Measurements from ENCODE around the gene LLGL2.

LLGL2 gene

GRCh38 chr17:75605790-75606189 lies 80.3 kb downstream of the LLGL2 start:
- Histone ChIP-seq H3K27me3 (ENCODE audit: low read depth, low read length) (no peaks in the 10 kb centered on the region; the same call in none of the 2 replicates), H3K4me3 (ENCODE audit: low read length) (no peak overlapping the region), H4K20me1 (ENCODE audit: insufficient read depth, low read length) (no peaks in the 10 kb centered on the region), H3K9me3 (ENCODE audit: insufficient read depth, low read length) (no peaks in the 10 kb centered on the region), H3K79me2 (ENCODE audit: low read length) (no peaks in the 10 kb centered on the region), H2AFZ (ENCODE audit: low read depth, low read length) (no peak overlapping the region), H3K36me3 (replicated peaks; ENCODE audit: low read depth, low read length) (no peaks in the 10 kb centered on the region), H3K9ac (ENCODE audit: low read length) (no peak overlapping the region), H3K27ac (ENCODE audit: low read length) (no peak overlapping the region), H3K4me1 (ENCODE audit: low read length) (peaks cover 12% of the 10 kb centered on the region), H3K4me2 (ENCODE audit: low read length) (no peak overlapping the region)
- TF ChIP-seq EZH2phosphoT487 (IDR thresholded peaks at IDR 0.05; ENCODE audit: low read depth), result no peak
- no peak for TF ChIP-seq CTCF (IDR thresholded peaks at IDR 0.05; ENCODE audit: low read depth, low read length)

- peaks cover 11% of the 10 kb centered on the region for H3K4me1 ChIP-seq (ENCODE audit: low read length)
- no peaks in the 10 kb centered on the region for H3K36me3 ChIP-seq (replicated peaks; ENCODE audit: low read depth, low read length)
- H3K27ac ChIP-seq (ENCODE audit: low read length), result no peak overlapping the region
- no peak for TF ChIP-seq EZH2phosphoT487 (IDR thresholded peaks at IDR 0.05; ENCODE audit: low read depth)
- TF ChIP-seq CTCF (IDR thresholded peaks at IDR 0.05; ENCODE audit: low read depth, low read length), result no peak
- no peaks in the 10 kb centered on the region for H3K79me2 ChIP-seq (ENCODE audit: low read length)
- H3K27me3 ChIP-seq (ENCODE audit: low read depth, low read length), result no peaks in the 10 kb centered on the region; the same call in none of the 2 replicates
- H4K20me1 ChIP-seq (ENCODE audit: insufficient read depth, low read length), result no peaks in the 10 kb centered on the region
- H3K9ac ChIP-seq (ENCODE audit: low read length), result no peak overlapping the region
- H3K9me3 ChIP-seq (ENCODE audit: insufficient read depth, low read length), result no peaks in the 10 kb centered on the region
- H2AFZ ChIP-seq (ENCODE audit: low read depth, low read length), result no peak overlapping the region
- no peak overlapping the region for H3K4me2 ChIP-seq (ENCODE audit: low read length)
- H3K4me3 ChIP-seq (ENCODE audit: low read length), result no peak overlapping the region
Observed at GRCh38 chr17:75607086-75607485, 81.6 kb downstream of the LLGL2 start.

- H3K9me3 ChIP-seq (ENCODE audit: insufficient read depth, low read length), result no peaks in the 10 kb centered on the region
- no peak overlapping the region for H3K4me3 ChIP-seq (ENCODE audit: low read length)
- no peak for TF ChIP-seq CTCF (IDR thresholded peaks at IDR 0.05; ENCODE audit: low read depth, low read length)
- no peak for TF ChIP-seq EZH2phosphoT487 (IDR thresholded peaks at IDR 0.05; ENCODE audit: low read depth)
- H3K27me3 ChIP-seq (ENCODE audit: low read depth, low read length), result no peaks in the 10 kb centered on the region
- H2AFZ ChIP-seq (ENCODE audit: low read depth, low read length), result no peak overlapping the region
- peaks cover 11% of the 10 kb centered on the region for H3K4me1 ChIP-seq (ENCODE audit: low read length)
- no peak overlapping the region for H3K27ac ChIP-seq (ENCODE audit: low read length)
- no peaks in the 10 kb centered on the region for H4K20me1 ChIP-seq (ENCODE audit: insufficient read depth, low read length)
- H3K9ac ChIP-seq (ENCODE audit: low read length), result no peak overlapping the region
- H3K4me2 ChIP-seq (ENCODE audit: low read length), result peak overlapping the region; percentile 18
- H3K36me3 ChIP-seq (replicated peaks; ENCODE audit: low read depth, low read length), result no peaks in the 10 kb centered on the region
- H3K79me2 ChIP-seq (ENCODE audit: low read length), result no peaks in the 10 kb centered on the region
Observed at GRCh38 chr17:75610103-75610984, 84.8 kb downstream of the LLGL2 start.

GRCh38 chr17:75611851-75612429 lies 86.4 kb downstream of the LLGL2 start:
- Histone ChIP-seq H4K20me1 (ENCODE audit: insufficient read depth, low read length) (no peaks in the 10 kb centered on the region), H3K79me2 (ENCODE audit: low read length) (no peaks in the 10 kb centered on the region), H3K4me3 (ENCODE audit: low read length) (no peak overlapping the region), H3K4me1 (ENCODE audit: low read length) (peaks cover 11% of the 10 kb centered on the region), H3K27ac (ENCODE audit: low read length) (no peak overlapping the region), H2AFZ (ENCODE audit: low read depth, low read length) (no peak overlapping the region), H3K9me3 (ENCODE audit: insufficient read depth, low read length) (no peaks in the 10 kb centered on the region), H3K36me3 (replicated peaks; ENCODE audit: low read depth, low read length) (no peaks in the 10 kb centered on the region), H3K27me3 (ENCODE audit: low read depth, low read length) (no peaks in the 10 kb centered on the region), H3K9ac (ENCODE audit: low read length) (no peak overlapping the region), H3K4me2 (ENCODE audit: low read length) (no peak overlapping the region)
- TF ChIP-seq CTCF (IDR thresholded peaks at IDR 0.05; ENCODE audit: low read depth, low read length), result no peak
- no peak for TF ChIP-seq EZH2phosphoT487 (IDR thresholded peaks at IDR 0.05; ENCODE audit: low read depth)

Measured in OCI-LY3 (cell line).